OCI-LY1 (cell line): ENCODE results near the gene MTAP.
A peak's percentile ranks its signal among the peaks of the same experiment; 100 is the strongest.

Experiments
- H2AFZ ChIP-seq: fragments of 200-600 bp; sonication (generic), shearing (Covaris generic); 2 replicates; pipeline ENCODE4 v1.6.0; 2014; ENCODE audit warnings: antibody characterized with exemption, mild to moderate bottlenecking, low read length
- H3F3A ChIP-seq: fragments of 200-600 bp; sonication (generic), shearing (Covaris generic); 2 replicates; pipeline ENCODE4 v1.6.0; 2014; ENCODE audit warnings: mild to moderate bottlenecking, antibody characterized with exemption, low read length, moderate library complexity; ENCODE audit not compliant: insufficient read depth
- H3K27ac ChIP-seq: fragments of 200-600 bp; sonication (generic); 2 replicates; pipeline ENCODE4 v1.5.1; 2014; ENCODE audit warnings: low read length, mixed run types, mild to moderate bottlenecking, low read depth; ENCODE audit not compliant: poor library complexity, severe bottlenecking
- H3K27me3 ChIP-seq: fragments of 200-600 bp; sonication (generic); 2 replicates; pipeline ENCODE4 v1.6.0; 2014; ENCODE audit warnings: antibody characterized with exemption, mild to moderate bottlenecking, low read length, moderate library complexity; ENCODE audit not compliant: insufficient read depth
- H3K36me3 ChIP-seq: fragments of 200-600 bp; sonication (generic); 2 replicates; pipeline ENCODE4 v1.6.1; 2014; ENCODE audit warnings: mild to moderate bottlenecking, antibody characterized with exemption, low read length, moderate library complexity, mixed read lengths; ENCODE audit not compliant: insufficient read depth
- H3K4me1 ChIP-seq: fragments of 200-600 bp; sonication (generic); 2 replicates; pipeline ENCODE4 v1.5.1; 2014; ENCODE audit warnings: mild to moderate bottlenecking, low read length, moderate library complexity; ENCODE audit not compliant: insufficient read depth, severe bottlenecking
- H3K4me2 ChIP-seq: fragments of 200-600 bp; sonication (generic), shearing (Covaris generic); 2 replicates; pipeline ENCODE4 v1.6.1; 2014; ENCODE audit warnings: low read length
- H3K4me3 ChIP-seq: fragments of 200-600 bp; sonication (generic); 2 replicates; pipeline ENCODE4 v1.5.1; 2014; ENCODE audit warnings: low read length, low read depth, mild to moderate bottlenecking, mixed read lengths; ENCODE audit not compliant: poor library complexity, severe bottlenecking
- H3K79me2 ChIP-seq: fragments of 200-600 bp; shearing (Covaris generic); 2 replicates; pipeline ENCODE4 v1.6.1; 2016; ENCODE audit warnings: mixed run types, low read length, mixed read lengths; ENCODE audit not compliant: insufficient read depth
- H3K9ac ChIP-seq: fragments of 200-600 bp; sonication (generic), shearing (Covaris generic); 2 replicates; pipeline ENCODE4 v1.6.1; 2014; ENCODE audit warnings: mild to moderate bottlenecking, low read length, mixed read lengths
- H3K9me2 ChIP-seq: fragments of 200-600 bp; sonication (generic), shearing (Covaris generic); 2 replicates; pipeline ENCODE4 v1.6.1; 2014; ENCODE audit warnings: low read depth, mild to moderate bottlenecking, low read length, mixed read lengths
- H3K9me3 ChIP-seq: fragments of 200-600 bp; shearing (Covaris generic); 2 replicates; pipeline ENCODE4 v1.6.1; 2014; ENCODE audit warnings: low read length, mixed read lengths
- H4K20me1 ChIP-seq: fragments of 200-600 bp; sonication (generic), shearing (Covaris generic); 2 replicates; pipeline ENCODE4 v1.6.0; 2016; ENCODE audit warnings: mild to moderate bottlenecking, low read length; ENCODE audit not compliant: insufficient read depth
- EZH2 ChIP-seq: fragments of 200-600 bp; sonication (generic), shearing (Covaris generic); IDR thresholded peaks from 2 replicates; pipeline ENCODE4 v1.8.0; 2017; ENCODE audit warnings: borderline replicate concordance, mixed run types, mild to moderate bottlenecking, antibody characterized with exemption, low read length, moderate library complexity, mixed read lengths
- TF ChIP-seq, protein P1 (sequence below): fragments of 200-600 bp; sonication (generic), shearing (Covaris generic); IDR thresholded peaks from 2 replicates; pipeline ENCODE4 v1.5.1; 2017; ENCODE audit warnings: mild to moderate bottlenecking, antibody characterized with exemption, low read length, moderate library complexity, mixed read lengths

MTAP gene

GRCh38 chr9:21982861-21983560 lies 180.6 kb downstream of the MTAP start:
- Histone ChIP-seq H3K9ac (no peak overlapping the region), H3K4me3 (no peak overlapping the region), H3K27ac (no peak overlapping the region), H3K79me2 (peaks cover 82% of the 10 kb centered on the region), H3F3A (0 out of 2 replicates have a peak, but pooled peaks cover 2% of the 10 kb centered on the region), H3K36me3 (peaks cover 9% of the 10 kb centered on the region; the same call in 1 of the 2 replicates), H3K9me2 (no peaks in the 10 kb centered on the region), H3K4me1 (peaks cover 63% of the 10 kb centered on the region), H3K4me2 (no peak overlapping the region), H2AFZ (no peak overlapping the region), H3K27me3 (no peaks in the 10 kb centered on the region), H4K20me1 (no peaks in the 10 kb centered on the region), H3K9me3 (no peaks in the 10 kb centered on the region)
- TF ChIP-seq EZH2, result no peak
- TF ChIP-seq, protein P1, sequence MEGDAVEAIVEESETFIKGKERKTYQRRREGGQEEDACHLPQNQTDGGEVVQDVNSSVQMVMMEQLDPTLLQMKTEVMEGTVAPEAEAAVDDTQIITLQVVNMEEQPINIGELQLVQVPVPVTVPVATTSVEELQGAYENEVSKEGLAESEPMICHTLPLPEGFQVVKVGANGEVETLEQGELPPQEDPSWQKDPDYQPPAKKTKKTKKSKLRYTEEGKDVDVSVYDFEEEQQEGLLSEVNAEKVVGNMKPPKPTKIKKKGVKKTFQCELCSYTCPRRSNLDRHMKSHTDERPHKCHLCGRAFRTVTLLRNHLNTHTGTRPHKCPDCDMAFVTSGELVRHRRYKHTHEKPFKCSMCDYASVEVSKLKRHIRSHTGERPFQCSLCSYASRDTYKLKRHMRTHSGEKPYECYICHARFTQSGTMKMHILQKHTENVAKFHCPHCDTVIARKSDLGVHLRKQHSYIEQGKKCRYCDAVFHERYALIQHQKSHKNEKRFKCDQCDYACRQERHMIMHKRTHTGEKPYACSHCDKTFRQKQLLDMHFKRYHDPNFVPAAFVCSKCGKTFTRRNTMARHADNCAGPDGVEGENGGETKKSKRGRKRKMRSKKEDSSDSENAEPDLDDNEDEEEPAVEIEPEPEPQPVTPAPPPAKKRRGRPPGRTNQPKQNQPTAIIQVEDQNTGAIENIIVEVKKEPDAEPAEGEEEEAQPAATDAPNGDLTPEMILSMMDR, result no peak

DNA sequence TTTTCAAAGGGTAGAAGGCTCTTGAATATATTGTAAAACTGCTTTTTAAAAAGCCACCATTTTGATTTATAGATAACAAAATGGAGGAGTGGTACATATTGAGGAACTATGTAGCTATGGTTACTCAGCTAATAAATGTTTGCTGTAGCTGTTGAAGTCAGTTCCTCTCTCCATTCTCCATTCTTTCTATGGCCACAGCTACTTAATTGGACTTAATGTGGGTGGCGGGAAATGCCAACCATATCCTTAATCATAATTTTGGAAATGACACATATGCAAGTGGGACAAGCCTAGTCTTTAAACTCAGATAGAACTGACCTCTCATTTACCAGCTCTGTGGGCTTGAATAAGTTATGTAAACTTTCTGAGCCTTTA lies 181.1 kb downstream of the MTAP start:
- Histone ChIP-seq H3K9ac (no peak overlapping the region), H3K4me3 (no peak overlapping the region), H3K9me3 (no peaks in the 10 kb centered on the region), H3K4me1 (peaks cover 67% of the 10 kb centered on the region), H3K4me2 (no peak overlapping the region), H2AFZ (no peak overlapping the region), H3F3A (0 out of 2 replicates have a peak, but pooled peaks cover 4% of the 10 kb centered on the region), H3K36me3 (peaks cover 13% of the 10 kb centered on the region; the same call in 1 of the 2 replicates), H3K9me2 (no peaks in the 10 kb centered on the region), H3K27ac (peak overlapping the region; percentile 38), H3K79me2 (peaks cover 84% of the 10 kb centered on the region), H4K20me1 (no peaks in the 10 kb centered on the region), H3K27me3 (no peaks in the 10 kb centered on the region)
- TF ChIP-seq, protein P1, result no peak
- TF ChIP-seq EZH2, result no peak

DNA sequence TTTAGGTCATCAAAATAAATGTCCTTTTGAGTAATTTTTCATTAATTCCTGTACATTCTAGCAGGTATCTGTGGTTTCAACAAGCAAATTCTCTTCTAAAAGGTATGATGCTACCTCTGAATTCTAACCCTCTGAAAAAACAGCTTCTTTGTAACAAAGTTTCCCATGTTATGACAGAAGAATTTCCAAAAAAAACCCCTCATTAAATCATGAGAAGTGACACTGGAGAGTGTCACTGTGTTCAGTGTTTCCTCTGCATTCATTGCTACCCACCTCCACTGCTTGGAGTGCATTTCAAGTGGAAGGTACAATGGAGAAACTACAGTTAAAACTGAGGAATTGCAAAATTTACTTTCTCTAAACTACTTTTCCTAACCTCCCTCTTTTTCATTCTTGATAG lies 181.7 kb downstream of the MTAP start:
- Histone ChIP-seq H2AFZ (no peak overlapping the region), H3K9me3 (no peaks in the 10 kb centered on the region), H3F3A (0 out of 2 replicates have a peak, but pooled peaks cover 4% of the 10 kb centered on the region), H3K27me3 (no peaks in the 10 kb centered on the region), H3K9me2 (no peaks in the 10 kb centered on the region), H3K4me1 (peaks cover 67% of the 10 kb centered on the region), H3K4me2 (no peak overlapping the region), H3K27ac (peak overlapping the region; percentile 38), H3K36me3 (peaks cover 19% of the 10 kb centered on the region), H4K20me1 (no peaks in the 10 kb centered on the region), H3K4me3 (no peak overlapping the region), H3K79me2 (peaks cover 84% of the 10 kb centered on the region), H3K9ac (no peak overlapping the region)
- TF ChIP-seq, protein P1, result no peak
- no peak for TF ChIP-seq EZH2
